KMS-11 (cell line): ENCODE measurements around the gene C1QL2.

Experiments
- H2AFZ ChIP-seq: fragments of 200-600 bp; sonication (generic); 2 replicates; pipeline ENCODE4 v1.6.1; 2016; ENCODE audit warnings: antibody characterized with exemption, mixed run types, low read depth
- H3K27ac ChIP-seq: fragments of 200-600 bp; sonication (generic); 2 replicates; pipeline ENCODE4 v1.6.1; 2016; ENCODE audit warnings: mild to moderate bottlenecking, mixed run types
- H3K27me3 ChIP-seq: fragments of 200-600 bp; sonication (generic); 2 replicates; pipeline ENCODE4 v1.6.1; 2017; ENCODE audit warnings: mild to moderate bottlenecking, low read depth, mixed run types, moderate library complexity; ENCODE audit not compliant: insufficient read depth
- H3K36me3 ChIP-seq: fragments of 200-600 bp; sonication (generic); 2 replicates; pipeline ENCODE4 v1.6.1; 2017; ENCODE audit warnings: mild to moderate bottlenecking, mixed run types; ENCODE audit not compliant: insufficient read depth
- H3K4me1 ChIP-seq: fragments of 200-600 bp; sonication (generic); 2 replicates; pipeline ENCODE4 v1.6.1; 2016; ENCODE audit warnings: mild to moderate bottlenecking, low read depth, mixed run types; ENCODE audit not compliant: poor library complexity, severe bottlenecking
- H3K4me2 ChIP-seq: fragments of 200-600 bp; sonication (generic); 2 replicates; pipeline ENCODE4 v1.7.0; 2016; ENCODE audit warnings: mild to moderate bottlenecking, mixed run types
- H3K4me3 ChIP-seq: fragments of 200-600 bp; sonication (generic); IDR thresholded peaks from 2 replicates; pipeline ENCODE4 v1.6.1; 2017; ENCODE audit warnings: low read depth, low read length, mixed read lengths; ENCODE audit not compliant: insufficient read depth
- H3K79me2 ChIP-seq: fragments of 200-600 bp; sonication (generic); 2 replicates; pipeline ENCODE4 v1.6.1; 2016; ENCODE audit warnings: low read depth, mixed run types; ENCODE audit not compliant: insufficient read depth
- H3K9ac ChIP-seq: fragments of 200-600 bp; sonication (generic); 2 replicates; pipeline ENCODE4 v1.6.1; 2016; ENCODE audit warnings: mild to moderate bottlenecking, mixed run types
- H4K20me1 ChIP-seq: fragments of 200-600 bp; sonication (generic); 2 replicates; pipeline ENCODE4 v1.6.1; 2016; ENCODE audit warnings: mild to moderate bottlenecking, mixed run types; ENCODE audit not compliant: insufficient read depth
- CTCF ChIP-seq: fragments of 200-600 bp; sonication (generic); conservative IDR thresholded peaks from 2 replicates; pipeline ENCODE4 v1.6.1; 2017; ENCODE audit warnings: low read depth, mild to moderate bottlenecking, antibody characterized with exemption, low read length, moderate library complexity, mixed read lengths

Gene C1QL2

DNA sequence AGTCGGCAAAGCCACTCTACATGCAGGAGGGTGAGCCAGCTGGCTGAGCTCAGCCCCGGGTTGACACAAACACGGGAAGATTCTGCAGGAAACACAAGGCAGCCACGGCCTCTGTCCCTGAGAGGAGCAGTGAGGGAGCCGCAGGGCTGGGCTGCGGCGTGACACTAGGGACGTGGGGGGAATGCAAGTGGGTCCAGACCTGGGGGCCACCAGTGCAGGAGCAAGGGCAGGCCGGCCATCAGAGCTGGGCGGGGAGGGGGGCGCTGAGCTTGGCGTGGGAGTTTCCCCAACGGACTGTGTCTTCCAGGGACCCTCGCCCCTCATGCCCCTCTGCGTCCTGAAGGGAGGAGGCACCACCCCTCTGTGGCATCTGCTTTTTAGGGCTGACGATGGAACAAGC lies 12.0 kb upstream of the C1QL2 start:
- Histone ChIP-seq H4K20me1 (no peaks in the 10 kb centered on the region), H3K36me3 (no peaks in the 10 kb centered on the region)
- TF ChIP-seq CTCF, result no peak

DNA sequence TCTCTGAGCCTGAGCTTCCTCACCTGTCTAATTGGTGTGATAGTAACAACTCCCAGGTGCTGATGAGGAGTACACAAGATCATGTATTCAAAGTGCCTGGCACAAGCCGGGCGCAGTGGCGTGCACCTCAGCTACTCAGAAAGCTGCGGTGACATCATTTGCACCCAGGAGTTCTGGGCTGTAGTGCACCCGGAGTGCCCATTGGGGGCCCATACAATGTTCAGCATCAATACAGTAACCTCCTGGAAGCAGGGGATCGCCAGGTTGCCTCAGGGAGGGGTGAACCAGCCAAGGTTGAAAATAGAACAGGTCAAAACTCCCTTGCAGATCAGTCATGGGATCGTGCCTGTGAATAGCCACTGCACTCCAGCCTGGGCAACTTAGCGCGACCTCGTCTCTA lies 11.2 kb upstream of the C1QL2 start:
- Histone ChIP-seq H4K20me1 (no peaks in the 10 kb centered on the region), H3K4me1 (no peaks in the 10 kb centered on the region), H3K27ac (no peak overlapping the region), H2AFZ (no peak overlapping the region), H3K9ac (no peak overlapping the region), H3K27me3 (no peaks in the 10 kb centered on the region), H3K36me3 (no peaks in the 10 kb centered on the region), H3K79me2 (no peaks in the 10 kb centered on the region), H3K4me3 (no peak overlapping the region), H3K4me2 (no peak overlapping the region)
- TF ChIP-seq CTCF, result no peak

More for the DNA sequence above, 12.0 kb upstream of the C1QL2 start:
- no peak overlapping the region for H2AFZ ChIP-seq
- H3K4me1 ChIP-seq, result no peaks in the 10 kb centered on the region
- no peaks in the 10 kb centered on the region for H3K27me3 ChIP-seq
- H3K9ac ChIP-seq, result no peak overlapping the region
- no peak overlapping the region for H3K4me2 ChIP-seq
- no peaks in the 10 kb centered on the region for H3K79me2 ChIP-seq
- H3K4me3 ChIP-seq, result no peak overlapping the region
- no peak overlapping the region for H3K27ac ChIP-seq

DNA sequence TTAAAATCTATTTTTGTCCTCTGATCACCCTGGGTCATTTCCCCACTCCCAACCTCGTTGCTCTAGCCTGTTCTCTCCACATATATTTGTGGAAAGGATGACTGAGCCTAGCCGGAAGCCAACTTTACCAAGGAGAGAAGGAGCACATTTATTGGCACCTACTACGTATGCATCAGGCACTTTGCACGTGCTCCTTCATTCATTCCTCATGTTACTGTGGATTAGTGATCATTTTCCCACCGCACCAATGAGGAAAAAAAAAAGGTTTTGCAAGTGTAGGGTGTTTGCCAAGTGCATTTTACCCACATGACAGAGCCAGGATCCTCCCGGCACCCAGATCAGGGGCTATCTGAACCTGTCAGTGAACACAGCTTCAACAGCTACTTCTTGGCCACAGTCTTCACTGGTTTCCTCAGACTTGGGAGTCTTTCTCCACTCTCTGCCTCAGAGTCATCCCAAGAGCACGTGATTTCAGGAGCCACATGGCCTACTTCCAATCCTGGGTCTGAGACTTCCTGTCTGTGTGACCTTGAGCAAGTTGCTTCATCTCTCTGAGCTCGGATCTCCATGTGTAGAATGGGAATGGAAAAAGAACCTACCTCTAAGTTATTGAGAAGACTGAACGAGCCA lies 1.9 kb upstream of the C1QL2 start:
- TF ChIP-seq CTCF, result no peak
- Histone ChIP-seq H4K20me1 (no peaks in the 10 kb centered on the region), H3K36me3 (no peaks in the 10 kb centered on the region), H3K9ac (no peak overlapping the region), H3K4me1 (no peaks in the 10 kb centered on the region), H3K79me2 (no peaks in the 10 kb centered on the region), H3K27me3 (no peaks in the 10 kb centered on the region), H2AFZ (no peak overlapping the region), H3K4me2 (no peak overlapping the region), H3K4me3 (no peak overlapping the region), H3K27ac (no peak overlapping the region)

GRCh38 chr2:119157850-119158511 lies 570 bp downstream of the C1QL2 start:
- H3K27me3 ChIP-seq, result no peaks in the 10 kb centered on the region

More at GRCh38 chr2:119157850-119158511, 570 bp downstream of the C1QL2 start:
- Histone ChIP-seq H3K79me2 (no peaks in the 10 kb centered on the region), H3K36me3 (no peaks in the 10 kb centered on the region), H3K9ac (no peak overlapping the region), H4K20me1 (no peaks in the 10 kb centered on the region), H3K4me3 (no peak overlapping the region), H3K4me2 (no peak overlapping the region), H3K4me1 (no peaks in the 10 kb centered on the region), H3K27ac (no peak overlapping the region), H2AFZ (no peak overlapping the region)
- TF ChIP-seq CTCF, result no peak
